CD1c-positive myeloid dendritic cell (primary cell): ENCODE measurements around the gene TLR8.
"Not testable (repeated sequence)": the region's sequence is repeated elsewhere in the genome, so short reads cannot be mapped to it uniquely, and the experiment has no call there.

ENCODE experiments used
- DNase-seq: peaks from one replicate; pipeline ENCODE4 v3.0.0-alpha.2; 2016; ENCODE audit errors: extremely low spot score

TLR8 gene

DNA sequence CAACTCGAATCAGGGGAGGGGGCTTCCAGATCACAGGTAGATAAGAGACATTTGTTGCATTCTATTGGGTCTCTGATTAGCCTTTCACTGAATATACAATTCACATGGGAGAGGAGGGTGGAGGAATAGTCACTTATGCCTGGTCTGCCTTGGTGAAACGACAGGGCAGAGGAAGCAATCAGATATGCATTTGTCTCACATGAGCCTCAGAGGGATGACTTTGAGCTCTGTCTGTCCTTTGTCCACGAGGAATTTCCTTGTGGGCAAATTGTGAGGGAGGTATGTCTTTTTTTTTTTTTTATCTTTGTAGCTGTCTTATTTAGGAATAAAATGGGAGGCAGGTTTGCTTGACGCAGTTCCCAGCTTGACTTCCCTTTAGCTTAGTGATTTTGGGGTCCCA, 40.0 kb downstream of the TLR8 start:
- no peak for DNase-seq

GRCh38 chrX:12946838-12947544, 40.6 kb downstream of the TLR8 start:
- peak; percentile 86 for DNase-seq

DNA sequence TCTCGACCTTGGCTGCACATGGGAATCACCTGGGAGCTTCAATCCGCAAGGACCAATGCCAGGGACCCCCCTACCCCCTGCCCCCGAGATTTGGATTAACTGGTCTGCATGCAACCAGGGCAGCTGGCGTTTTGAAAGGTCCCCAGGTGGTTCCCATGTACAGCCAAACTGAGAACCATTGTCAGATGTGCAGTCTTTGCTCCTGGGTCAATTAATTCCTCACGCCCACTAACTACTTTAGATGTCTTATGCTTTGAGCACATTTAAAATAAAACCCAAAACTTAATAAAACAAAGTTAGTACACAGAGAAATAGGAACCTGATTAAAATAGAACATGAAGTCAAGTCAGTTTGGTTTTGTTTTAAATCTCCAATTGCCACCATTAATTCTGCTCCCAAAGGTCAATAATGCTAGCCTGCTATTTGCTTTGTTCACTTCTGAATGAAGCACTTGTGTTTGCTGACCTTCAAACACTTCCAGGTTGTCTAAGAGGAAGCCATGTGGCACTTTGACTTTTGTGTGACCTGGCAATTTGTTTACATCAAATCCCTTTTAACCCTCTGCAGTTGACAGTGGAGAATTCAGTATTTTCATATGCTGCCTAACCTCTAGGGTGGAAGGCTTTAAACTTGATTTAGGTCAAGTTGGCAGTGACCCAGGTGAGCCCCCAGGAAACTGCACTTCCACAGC, 41.3 kb downstream of the TLR8 start:
- no peak for DNase-seq

DNA sequence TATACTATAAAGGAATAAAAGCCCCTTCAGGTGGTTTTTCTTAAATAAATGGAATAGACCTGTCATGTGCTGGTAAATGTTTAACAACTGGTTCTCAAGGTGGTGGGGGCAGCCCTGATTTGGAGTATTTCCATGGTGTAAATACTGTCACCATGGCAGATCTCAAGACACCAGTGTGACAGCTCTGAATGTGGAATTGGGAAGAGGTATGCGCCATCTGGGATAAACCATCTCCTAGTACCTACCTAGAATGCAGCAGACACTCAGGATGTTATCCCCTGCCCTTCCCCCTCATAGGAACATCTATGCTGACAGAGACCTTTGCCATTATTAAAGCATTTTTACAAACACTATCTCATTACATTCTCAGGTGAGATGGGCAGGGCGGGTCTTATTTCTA, 42.1 kb downstream of the TLR8 start:
- DNase-seq, result no peak

DNA sequence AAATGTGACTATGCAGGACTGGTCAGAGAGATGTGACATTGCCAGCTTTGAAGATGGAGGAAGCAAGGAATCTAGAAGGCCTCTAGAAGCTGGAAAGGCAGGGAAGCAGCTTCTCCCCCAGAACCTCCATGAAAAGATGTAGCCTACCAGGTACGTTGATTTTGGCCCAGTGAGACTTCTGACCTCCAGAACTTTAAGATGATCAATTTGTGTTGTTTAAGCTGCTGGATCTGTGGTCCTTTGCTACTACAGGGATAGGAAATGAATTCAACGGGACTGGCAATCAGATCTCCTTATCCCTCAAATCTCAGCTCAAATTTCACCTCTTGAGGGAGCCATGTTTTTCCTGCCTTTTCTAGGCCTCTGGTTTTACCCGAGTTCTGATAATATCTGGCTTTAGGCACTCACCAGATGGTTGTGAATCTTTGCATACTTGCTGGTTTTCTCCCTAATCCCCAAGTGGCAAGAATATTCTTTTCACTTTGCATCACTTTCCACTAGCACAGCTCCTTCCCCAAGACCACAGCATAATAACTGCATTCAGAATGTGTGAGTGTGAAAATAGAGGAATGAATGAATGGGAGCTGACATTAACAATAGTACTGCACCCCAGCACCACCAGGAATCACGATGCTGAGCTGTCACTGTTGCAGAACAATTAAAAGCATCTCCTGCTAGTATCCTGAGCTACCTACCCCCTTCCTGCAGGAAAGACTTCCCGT, 42.9 kb downstream of the TLR8 start:
- DNase-seq, result no peak

DNA sequence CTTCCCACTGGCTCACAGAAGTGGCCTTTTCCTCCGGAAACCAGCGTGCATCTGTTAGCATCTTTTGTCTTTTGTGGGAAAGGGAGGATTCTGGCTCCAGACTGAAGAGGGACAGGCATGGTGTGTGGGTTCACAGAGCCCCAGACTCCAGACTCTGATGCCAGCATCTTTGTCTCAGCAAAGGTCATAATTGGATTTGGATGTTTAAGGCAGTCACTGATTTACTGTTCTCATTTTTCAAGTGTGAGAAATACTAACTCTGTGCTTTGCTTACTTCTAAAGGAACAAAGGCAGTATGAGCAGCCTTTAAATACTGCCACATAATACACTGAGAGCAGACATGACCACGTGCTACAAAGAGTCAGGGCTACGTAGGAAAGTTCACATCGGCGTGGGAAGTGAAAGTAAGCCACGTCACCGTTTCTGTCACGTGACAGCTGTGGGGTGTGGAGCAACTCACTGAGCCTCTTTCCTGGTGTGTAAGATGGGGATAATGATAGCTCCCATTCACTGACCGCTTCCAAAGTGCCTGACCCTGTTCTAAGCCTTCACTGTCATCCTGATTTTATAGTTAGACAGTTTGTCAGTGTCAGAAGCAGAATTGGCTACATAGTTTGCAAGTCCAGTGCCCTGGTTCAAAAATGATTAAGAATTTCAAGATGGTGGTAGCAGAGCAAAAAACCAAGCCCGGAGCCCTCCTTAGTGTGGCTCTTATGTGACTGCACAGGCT, 43.7 kb downstream of the TLR8 start:
- DNase-seq, result peak; percentile 94

- DNase-seq, result peak; percentile 55
Observed at GRCh38 chrX:12950851-12951594, 44.6 kb downstream of the TLR8 start.

GRCh38 chrX:12951595-12951975, 45.2 kb downstream of the TLR8 start:
- DNase-seq, result no peak

DNA sequence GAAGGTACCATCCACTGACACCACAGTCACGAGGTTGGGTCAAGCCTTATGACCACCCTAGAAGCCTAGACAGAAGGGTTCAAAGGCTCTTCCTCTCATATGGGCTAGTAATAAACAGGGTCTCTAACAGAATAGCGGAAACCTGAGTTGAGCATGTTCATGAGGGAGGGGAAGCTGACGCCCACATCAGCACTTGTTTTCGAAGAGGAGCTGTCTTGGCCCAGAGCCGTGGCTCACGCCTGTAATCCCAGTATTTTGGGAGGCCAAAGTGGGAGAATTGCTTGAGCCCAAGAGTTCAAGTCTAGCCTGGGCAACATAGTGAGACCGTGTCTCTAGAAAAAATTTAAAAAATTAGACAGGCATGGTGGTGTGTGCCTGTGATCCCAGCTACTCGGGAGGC, 47.0 kb downstream of the TLR8 start:
- DNase-seq, result no peak

DNA sequence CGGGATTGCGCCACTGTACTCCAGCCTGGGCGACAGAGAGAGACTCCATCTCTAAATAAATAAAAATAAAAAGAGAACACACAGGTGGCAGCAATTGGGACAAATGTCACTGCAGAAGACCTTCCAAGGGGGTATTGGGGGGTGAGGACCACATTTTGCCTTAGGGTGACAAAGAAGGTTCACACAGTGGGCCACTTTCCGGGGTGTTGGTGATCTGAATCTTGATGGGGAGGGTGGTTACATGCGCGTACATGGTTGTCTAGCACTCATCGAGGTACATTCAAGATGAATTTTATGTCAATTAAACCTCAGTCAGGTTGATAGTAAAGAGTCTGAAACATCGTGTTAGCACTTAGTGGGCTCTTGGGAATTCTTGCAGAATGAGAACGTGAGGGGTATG, 48.0 kb downstream of the TLR8 start:
- DNase-seq, result no peak

DNA sequence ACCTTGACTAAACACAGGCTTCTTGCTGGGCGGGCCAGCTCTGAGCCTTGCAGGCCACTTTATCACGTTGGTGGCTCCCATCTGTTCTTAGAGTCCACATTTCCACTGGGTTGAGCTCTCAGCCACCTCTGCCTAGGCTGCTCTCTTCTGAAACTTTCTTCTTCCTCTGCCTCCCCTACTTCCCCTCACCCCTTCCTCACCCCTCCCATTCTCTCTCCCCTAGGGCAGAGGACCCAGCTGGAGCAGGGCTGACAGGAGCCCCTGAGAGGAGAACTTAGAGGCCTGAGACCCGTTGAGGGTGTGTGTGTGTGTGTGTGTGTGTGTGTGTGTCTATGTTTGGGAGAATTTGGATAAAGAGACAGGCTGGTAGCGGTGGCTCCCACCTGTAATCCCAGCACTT, 48.6 kb downstream of the TLR8 start:
- no peak for DNase-seq

- DNase-seq, result peak; percentile 86
Observed at GRCh38 chrX:12955882-12956703, 49.7 kb downstream of the TLR8 start.

DNA sequence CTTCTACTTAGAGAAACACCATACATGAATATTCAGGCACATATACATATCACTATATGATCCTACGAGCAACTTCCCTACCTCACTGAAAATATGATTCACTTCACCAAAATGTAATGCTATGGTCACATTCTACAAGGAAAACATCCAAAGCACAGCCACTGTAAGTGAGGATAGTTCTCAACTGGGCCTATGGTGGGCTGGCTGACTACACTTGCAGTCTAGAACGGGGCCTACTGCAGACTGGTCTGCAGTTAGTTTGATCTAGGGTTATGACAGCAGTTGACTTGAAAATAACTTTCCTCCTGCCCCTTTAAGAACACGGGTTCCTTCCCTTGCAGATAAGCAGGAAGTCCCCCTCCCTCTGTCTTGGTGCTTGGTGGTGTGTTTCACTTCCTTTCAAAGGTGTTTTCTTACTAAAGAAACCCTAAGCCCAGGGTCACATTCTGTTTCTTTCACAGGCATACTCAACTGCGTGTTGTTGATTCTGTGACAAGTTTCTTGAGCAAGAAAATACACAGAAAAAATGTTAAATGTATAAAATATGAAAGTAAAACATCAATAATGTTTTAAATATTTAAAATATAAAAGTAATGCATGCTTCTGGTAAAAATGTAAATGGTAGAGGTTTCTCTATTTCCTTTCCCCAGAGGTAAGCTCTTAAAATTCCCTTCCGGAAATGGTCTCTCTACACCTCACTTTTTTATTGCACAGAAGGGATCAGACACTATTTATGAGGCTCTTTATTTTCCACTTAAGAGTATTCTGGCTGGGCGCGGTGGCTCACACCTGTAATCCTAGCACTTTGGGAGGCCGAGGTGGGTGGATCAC, 50.5 kb downstream of the TLR8 start:
- DNase-seq, result peak; percentile 76

- no peak for DNase-seq
Observed at GRCh38 chrX:12958059-12958458, 51.6 kb downstream of the TLR8 start.

DNA sequence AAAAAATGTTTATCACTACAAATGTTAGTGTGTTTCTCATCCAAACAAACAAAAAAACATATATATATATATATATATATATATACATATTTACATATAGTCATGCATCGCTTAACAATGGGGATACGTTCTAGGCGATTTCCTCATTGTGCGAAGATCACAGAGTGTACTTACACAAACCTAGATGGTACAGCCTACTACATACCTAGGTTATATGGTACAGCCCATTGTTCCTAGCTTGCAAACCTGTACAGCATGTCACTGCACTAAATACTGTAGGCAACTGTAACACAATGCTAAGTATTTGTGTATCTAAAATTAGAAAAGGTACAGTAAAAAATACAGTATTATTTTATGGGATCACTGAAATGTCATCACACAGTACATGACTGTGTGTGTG, 52.0 kb downstream of the TLR8 start:
- DNase-seq, result no peak

- peak; percentile 67 for DNase-seq
Observed at GRCh38 chrX:12961196-12961718, 54.8 kb downstream of the TLR8 start.

GRCh38 chrX:12962041-12962504, 55.7 kb downstream of the TLR8 start:
- no peak for DNase-seq

DNA sequence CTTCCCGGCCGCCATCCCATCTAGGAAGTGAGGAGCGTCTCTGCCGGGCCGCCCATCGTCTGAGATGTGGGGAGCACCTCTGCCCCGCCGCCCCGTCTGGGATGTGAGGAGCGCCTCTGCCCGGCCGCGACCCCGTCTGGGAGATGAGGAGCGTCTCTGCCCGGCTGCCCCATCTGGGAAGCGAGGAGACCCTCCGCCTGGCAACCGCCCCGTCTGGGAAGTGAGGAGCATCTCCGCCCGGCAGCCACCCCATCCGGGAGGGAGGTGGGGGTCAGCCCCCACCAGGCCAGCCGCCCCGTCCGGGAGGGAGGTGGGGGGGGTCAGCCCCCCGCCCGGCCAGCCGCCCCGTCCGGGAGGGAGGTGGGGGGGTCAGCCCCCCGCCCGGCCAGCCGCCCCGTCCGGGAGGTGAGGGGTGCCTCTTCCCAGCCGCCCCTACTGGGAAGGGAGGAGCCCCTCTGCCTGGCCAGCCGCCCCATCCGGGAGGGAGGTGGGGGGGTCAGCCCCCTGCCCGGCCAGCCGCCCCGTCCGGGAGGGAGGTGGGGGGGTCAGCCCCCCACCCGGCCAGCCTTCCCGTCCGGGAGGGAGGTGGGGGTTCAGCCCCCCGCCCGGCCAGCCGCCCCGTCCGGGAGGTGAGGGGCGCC, 56.9 kb downstream of the TLR8 start:
- not testable (repeated sequence) for DNase-seq
